Osteocyte (in vitro differentiated cells): ENCODE data around the gene GANC. TPM values are rescaled to one million over a fixed set of nuclear protein-coding genes. Genes with fewer than 3 reads are reported as not detected.

Experiments used
- DNase-seq: peaks from one replicate; pipeline ENCODE4 v3.0.0; 2021; ENCODE audit warnings: mixed read lengths; ENCODE audit not compliant: unreplicated experiment; ENCODE audit errors: extremely low spot score
- H3K27ac Mint-ChIP-seq: one replicate; pipeline ENCODE4 v1.8.0; 2021; ENCODE audit warnings: mild to moderate bottlenecking, mixed read lengths; ENCODE audit not compliant: unreplicated experiment
- H3K27me3 Mint-ChIP-seq: one replicate; pipeline ENCODE4 v1.8.0; 2021; ENCODE audit warnings: mixed read lengths; ENCODE audit not compliant: unreplicated experiment
- H3K36me3 Mint-ChIP-seq: one replicate; pipeline ENCODE4 v1.8.0; 2021; ENCODE audit warnings: mixed read lengths; ENCODE audit not compliant: unreplicated experiment
- H3K4me1 Mint-ChIP-seq: one replicate; pipeline ENCODE4 v1.8.0; 2021; ENCODE audit warnings: mixed read lengths; ENCODE audit not compliant: unreplicated experiment
- H3K4me3 Mint-ChIP-seq: one replicate; pipeline ENCODE4 v1.8.0; 2021; ENCODE audit warnings: mild to moderate bottlenecking, moderate library complexity, mixed read lengths; ENCODE audit not compliant: unreplicated experiment
- H3K9me3 Mint-ChIP-seq: one replicate; pipeline ENCODE4 v1.8.0; 2021; ENCODE audit warnings: mixed read lengths; ENCODE audit not compliant: unreplicated experiment
- CTCF ChIP-seq: fragments of 200-600 bp; sonication (generic); IDR thresholded peaks from 2 replicates; pipeline ENCODE4 v1.5.0; 2021; ENCODE audit warnings: antibody characterized with exemption, mild to moderate bottlenecking, moderate library complexity
- total RNA-seq: library from RNA; stranded (reverse); gene quantifications from 2 replicates; pipeline ENCODE4 v1.2.1, GENCODE V29; 2021

Gene GANC
- total RNA-seq, 1 donor from 2014 or later = 34.0 TPM

- peaks cover 56% of the 10 kb centered on the region for H3K36me3 Mint-ChIP-seq
- no peaks in the 10 kb centered on the region for H3K4me1 Mint-ChIP-seq
- H3K4me3 Mint-ChIP-seq = no peak overlapping the region
- no peaks in the 10 kb centered on the region for H3K27me3 Mint-ChIP-seq
- no peak overlapping the region for H3K27ac Mint-ChIP-seq
- DNase-seq = no peak
- no peak for TF ChIP-seq CTCF
- no peaks in the 10 kb centered on the region for H3K9me3 Mint-ChIP-seq
These were observed 40.4 kb upstream of the GANC start for GRCh38 chr15:42232606-42233005.

- Mint-ChIP-seq H3K4me3 (no peak overlapping the region), H3K27me3 (no peaks in the 10 kb centered on the region), H3K36me3 (peaks cover 55% of the 10 kb centered on the region), H3K27ac (no peak overlapping the region), H3K9me3 (no peaks in the 10 kb centered on the region), H3K4me1 (no peaks in the 10 kb centered on the region)
- TF ChIP-seq CTCF = no peak
- no peak for DNase-seq
These were observed 39.9 kb upstream of the GANC start for GRCh38 chr15:42233107-42233506.

GRCh38 chr15:42239528-42240182, 33.3 kb upstream of the GANC start:
- no peak for TF ChIP-seq CTCF
- H3K4me1 Mint-ChIP-seq = peaks cover 13% of the 10 kb centered on the region
- H3K36me3 Mint-ChIP-seq = peaks cover 55% of the 10 kb centered on the region
- H3K27ac Mint-ChIP-seq = no peak overlapping the region
- no peak overlapping the region for H3K4me3 Mint-ChIP-seq
- H3K27me3 Mint-ChIP-seq = no peaks in the 10 kb centered on the region
- H3K9me3 Mint-ChIP-seq = no peaks in the 10 kb centered on the region
- no peak for DNase-seq

- peaks cover 46% of the 10 kb centered on the region for H3K36me3 Mint-ChIP-seq
- no peak for DNase-seq
- H3K9me3 Mint-ChIP-seq = no peaks in the 10 kb centered on the region
- H3K4me3 Mint-ChIP-seq = no peak overlapping the region
- no peaks in the 10 kb centered on the region for H3K27me3 Mint-ChIP-seq
- TF ChIP-seq CTCF = no peak
- peaks cover 13% of the 10 kb centered on the region for H3K4me1 Mint-ChIP-seq
- H3K27ac Mint-ChIP-seq = no peak overlapping the region
These were observed 32.2 kb upstream of the GANC start for GRCh38 chr15:42240823-42241222.

- Mint-ChIP-seq H3K4me3 (no peak overlapping the region), H3K27ac (no peak overlapping the region), H3K9me3 (peaks cover 30% of the 10 kb centered on the region), H3K36me3 (peaks cover 57% of the 10 kb centered on the region), H3K27me3 (no peaks in the 10 kb centered on the region), H3K4me1 (no peaks in the 10 kb centered on the region)
- TF ChIP-seq CTCF = no peak
- no peak for DNase-seq
These were observed 19.7 kb upstream of the GANC start for GRCh38 chr15:42253300-42253699.
